Suppressor macrophage treated with lipopolysaccharide for 1 hour (primary cell): ENCODE results near the gene MTCH1.
A peak's percentile ranks its signal among the peaks of the same experiment; 100 is the strongest.
"Not testable (repeated sequence)": the region's sequence is repeated elsewhere in the genome, so short reads cannot be mapped to it uniquely, and the experiment has no call there.

Source experiments
- DNase-seq, 3 donors: peaks; one replicate each; pipeline ENCODE4 v3.0.0-alpha.2; 2020 to 2022

MTCH1 gene

GRCh38 chr6:36968266-36968977, 17.6 kb downstream of the MTCH1 start:
- no peak for DNase-seq

- no peak for DNase-seq
Observed at GRCh38 chr6:36967757-36968156, 18.2 kb downstream of the MTCH1 start.

- DNase-seq = no peak
Observed at GRCh38 chr6:36967301-36967700, 18.7 kb downstream of the MTCH1 start.

GRCh38 chr6:36964908-36965307, 21.1 kb downstream of the MTCH1 start:
- DNase-seq = no peak

GRCh38 chr6:36964349-36964748, 21.6 kb downstream of the MTCH1 start:
- no peak for DNase-seq

- no peak for DNase-seq
Observed at GRCh38 chr6:36963451-36964290, 22.3 kb downstream of the MTCH1 start.

- peak; percentile 95 to 96 (median 96) for DNase-seq
Observed at GRCh38 chr6:36962874-36963273, 23.1 kb downstream of the MTCH1 start.

- DNase-seq = no peak
Observed at GRCh38 chr6:36961441-36962435, 24.3 kb downstream of the MTCH1 start.

GRCh38 chr6:36959555-36960250, 26.3 kb downstream of the MTCH1 start:
- no peak for DNase-seq

- DNase-seq = no peak
Observed at GRCh38 chr6:36958775-36959554, 27.0 kb downstream of the MTCH1 start.

- no peak for DNase-seq
Observed at GRCh38 chr6:36957773-36958271, 28.2 kb downstream of the MTCH1 start.

GRCh38 chr6:36956446-36956820, 29.6 kb downstream of the MTCH1 start:
- no peak for DNase-seq

- DNase-seq = no peak
Observed at GRCh38 chr6:36955671-36956445, 30.1 kb downstream of the MTCH1 start.

- peak; percentile 32 to 44 (median 39) for DNase-seq
Observed at GRCh38 chr6:36955136-36955535, 30.9 kb downstream of the MTCH1 start.

- DNase-seq = no peak
Observed at GRCh38 chr6:36954262-36954931, 31.6 kb downstream of the MTCH1 start, which contains the start of gene PI16. PI16 (plus strand) TSS chr6:36954738; CDS start chr6:36954761, 23 bp downstream.

- no peak for DNase-seq
Observed at GRCh38 chr6:36953931-36954261, 32.1 kb downstream of the MTCH1 start.

GRCh38 chr6:36949636-36950035, 36.4 kb downstream of the MTCH1 start:
- no peak for DNase-seq

GRCh38 chr6:36949076-36949475, 36.9 kb downstream of the MTCH1 start:
- not testable (repeated sequence) for DNase-seq

GRCh38 chr6:36947570-36948351, 38.2 kb downstream of the MTCH1 start:
- no peak for DNase-seq
